Liver (tissue), 3 donors: ENCODE data around the gene NXN.

Experiments
- ATF3 ChIP-seq: IDR thresholded peaks from 2 replicates; pipeline ENCODE4 v1.6.1; 2016; ENCODE audit warnings: antibody characterized with exemption
- GABPA ChIP-seq, 2 donors: IDR thresholded peaks in 1 of 2; conservative IDR thresholded peaks in 1 of 2; 2 replicates each; pipeline ENCODE4 v1.6.1; 2016; ENCODE audit warnings: antibody characterized with exemption in 2 of 2, mild to moderate bottlenecking in 1 of 2, moderate library complexity in 1 of 2
- HNF4A ChIP-seq, 2 donors: conservative IDR thresholded peaks; 2 replicates each; pipeline ENCODE4 v1.6.1; 2016; ENCODE audit warnings: antibody characterized with exemption in 2 of 2, mild to moderate bottlenecking in 2 of 2
- HNF4G ChIP-seq: IDR thresholded peaks from 2 replicates; pipeline ENCODE4 v1.6.1; 2016; ENCODE audit warnings: antibody characterized with exemption
- JUND ChIP-seq, 2 donors: IDR thresholded peaks; 2 replicates each; pipeline ENCODE4 v1.6.1; 2016; ENCODE audit warnings: antibody characterized with exemption in 2 of 2
- RAD21 ChIP-seq, 2 donors: IDR thresholded peaks; 2 replicates each; pipeline ENCODE4 v1.6.1; 2016; ENCODE audit warnings: antibody characterized with exemption in 2 of 2, mild to moderate bottlenecking in 2 of 2
- REST ChIP-seq: IDR thresholded peaks from 2 replicates; pipeline ENCODE4 v1.6.1; 2016; ENCODE audit warnings: antibody characterized with exemption, mild to moderate bottlenecking
- RXRA ChIP-seq, 2 donors: IDR thresholded peaks; 2 replicates each; pipeline ENCODE4 v1.6.1; 2017 to 2018; ENCODE audit warnings: antibody characterized with exemption in 2 of 2, mild to moderate bottlenecking in 1 of 2
- SP1 ChIP-seq: IDR thresholded peaks from 2 replicates; pipeline ENCODE4 v1.6.1; 2018; ENCODE audit warnings: antibody characterized with exemption, mild to moderate bottlenecking
- TAF1 ChIP-seq: conservative IDR thresholded peaks from 2 replicates; pipeline ENCODE4 v1.6.1; 2016; ENCODE audit warnings: antibody characterized with exemption, mild to moderate bottlenecking
- YY1 ChIP-seq: IDR thresholded peaks from 2 replicates; pipeline ENCODE4 v1.6.1; 2016; ENCODE audit warnings: antibody characterized with exemption, mild to moderate bottlenecking
- TF ChIP-seq, protein P1 (sequence below): fragments of 150-350 bp; IDR thresholded peaks from 2 replicates; pipeline ENCODE4 v1.5.1; 2017; ENCODE audit warnings: improper control_type of control experiment, low read depth, low read length; ENCODE audit not compliant: missing input control
- TF ChIP-seq, protein P2 (sequence below): IDR thresholded peaks from 2 replicates; pipeline ENCODE4 v1.6.1; 2016; ENCODE audit warnings: antibody characterized with exemption
- donor health status: healthy.
- donor health status: healthy.

DNA sequence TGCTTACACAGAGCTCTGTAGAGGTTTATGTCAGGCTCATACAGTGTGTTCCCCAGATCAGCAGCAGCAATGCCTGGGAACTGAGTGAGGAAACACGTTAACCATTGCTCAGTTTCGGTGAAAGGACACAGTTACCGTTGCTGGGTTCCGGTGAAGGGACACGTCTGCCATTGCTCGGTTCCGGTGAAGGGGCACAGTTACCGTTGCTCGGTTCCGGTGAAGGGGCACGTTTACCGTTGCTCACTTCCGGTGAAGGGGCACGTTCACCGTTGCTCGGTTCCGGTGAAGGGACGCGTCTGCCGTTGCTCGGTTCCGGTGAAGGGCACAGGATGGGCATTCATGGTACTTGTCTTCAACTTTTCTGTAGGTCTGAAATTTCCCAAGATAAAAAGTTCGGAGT is 115.7 kb downstream of the NXN start:
- TF ChIP-seq, protein P1, sequence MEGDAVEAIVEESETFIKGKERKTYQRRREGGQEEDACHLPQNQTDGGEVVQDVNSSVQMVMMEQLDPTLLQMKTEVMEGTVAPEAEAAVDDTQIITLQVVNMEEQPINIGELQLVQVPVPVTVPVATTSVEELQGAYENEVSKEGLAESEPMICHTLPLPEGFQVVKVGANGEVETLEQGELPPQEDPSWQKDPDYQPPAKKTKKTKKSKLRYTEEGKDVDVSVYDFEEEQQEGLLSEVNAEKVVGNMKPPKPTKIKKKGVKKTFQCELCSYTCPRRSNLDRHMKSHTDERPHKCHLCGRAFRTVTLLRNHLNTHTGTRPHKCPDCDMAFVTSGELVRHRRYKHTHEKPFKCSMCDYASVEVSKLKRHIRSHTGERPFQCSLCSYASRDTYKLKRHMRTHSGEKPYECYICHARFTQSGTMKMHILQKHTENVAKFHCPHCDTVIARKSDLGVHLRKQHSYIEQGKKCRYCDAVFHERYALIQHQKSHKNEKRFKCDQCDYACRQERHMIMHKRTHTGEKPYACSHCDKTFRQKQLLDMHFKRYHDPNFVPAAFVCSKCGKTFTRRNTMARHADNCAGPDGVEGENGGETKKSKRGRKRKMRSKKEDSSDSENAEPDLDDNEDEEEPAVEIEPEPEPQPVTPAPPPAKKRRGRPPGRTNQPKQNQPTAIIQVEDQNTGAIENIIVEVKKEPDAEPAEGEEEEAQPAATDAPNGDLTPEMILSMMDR = no peak
- no peak for TF ChIP-seq SP1
- TF ChIP-seq, protein P2, sequence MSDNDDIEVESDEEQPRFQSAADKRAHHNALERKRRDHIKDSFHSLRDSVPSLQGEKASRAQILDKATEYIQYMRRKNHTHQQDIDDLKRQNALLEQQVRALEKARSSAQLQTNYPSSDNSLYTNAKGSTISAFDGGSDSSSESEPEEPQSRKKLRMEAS = no peak
- TF ChIP-seq TAF1 = no peak
- no peak for TF ChIP-seq RAD21 (IDR thresholded peaks at IDR 0.05)
- no peak for TF ChIP-seq RXRA (IDR thresholded peaks at IDR 0.05)
- no peak for TF ChIP-seq JUND (IDR thresholded peaks at IDR 0.05)
- no peak for TF ChIP-seq YY1
- no peak for TF ChIP-seq ATF3
- no peak for TF ChIP-seq REST
- TF ChIP-seq GABPA (IDR thresholded peaks at IDR 0.05 in 1 of 2, conservative IDR thresholded peaks at IDR 0.05 in 1 of 2) = no peak
- no peak for TF ChIP-seq HNF4G
- no peak for TF ChIP-seq HNF4A (conservative IDR thresholded peaks at IDR 0.05)
